GM20000 (cell line): Measurements from ENCODE around the gene MBTD1.

Experiments used
- DNase-seq: peaks from one replicate; pipeline ENCODE4 v3.0.0; 2012; ENCODE audit warnings: low spot score
- CTCF ChIP-seq: IDR thresholded peaks from 2 replicates; pipeline ENCODE4 v1.5.1; 2012; ENCODE audit warnings: mild to moderate bottlenecking, control low read depth; ENCODE audit errors: extremely low read depth, missing control alignments

MBTD1 gene

GRCh38 chr17:51251010-51251409 is 8.8 kb downstream of the MBTD1 start:
- no peak for TF ChIP-seq CTCF
- no peak for DNase-seq

GRCh38 chr17:51250314-51250840 is 9.5 kb downstream of the MBTD1 start:
- no peak for TF ChIP-seq CTCF
- DNase-seq, result no peak

GRCh38 chr17:51245535-51245934 is 14.3 kb downstream of the MBTD1 start:
- TF ChIP-seq CTCF, result no peak
- no peak for DNase-seq

GRCh38 chr17:51244041-51244440 is 15.8 kb downstream of the MBTD1 start:
- no peak for DNase-seq
- TF ChIP-seq CTCF, result no peak

GRCh38 chr17:51240275-51240674 is 19.6 kb downstream of the MBTD1 start:
- DNase-seq, result no peak
- TF ChIP-seq CTCF, result no peak

- TF ChIP-seq CTCF, result no peak
- DNase-seq, result peak; percentile 39
Measured at GRCh38 chr17:51238255-51238887, 21.5 kb downstream of the MBTD1 start.

- DNase-seq, result no peak
- no peak for TF ChIP-seq CTCF
Measured at GRCh38 chr17:51234162-51234561, 25.7 kb downstream of the MBTD1 start.
